Cerebellar cortex (tissue), 1 donor: Measurements from ENCODE around the gene TIMM8A.
"Not testable (repeated sequence)": the region's sequence is repeated elsewhere in the genome, so short reads cannot be mapped to it uniquely, and the experiment has no call there.

Experiments
- DNase-seq: peaks from one replicate; pipeline ENCODE4 v3.0.0-alpha.2; 2015; ENCODE audit warnings: low spot score

Gene TIMM8A

DNA sequence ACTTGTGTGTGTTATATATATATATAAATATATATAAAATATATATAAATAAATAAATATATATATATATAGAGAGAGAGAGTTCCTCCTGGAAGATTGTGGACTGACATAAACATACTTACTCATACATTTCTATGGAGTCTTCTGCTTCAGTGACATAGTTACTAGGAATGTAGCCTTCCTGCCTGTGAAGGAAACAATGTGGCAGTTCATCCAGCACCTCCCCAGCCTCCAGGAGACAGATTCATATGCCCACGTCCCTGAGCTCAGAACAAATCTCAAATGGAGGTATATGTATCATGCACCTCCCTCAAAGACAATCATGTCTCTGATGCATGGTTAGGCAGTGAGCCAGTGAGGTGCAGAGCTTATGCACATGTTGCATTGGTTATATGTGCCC lies 11.4 kb upstream of the TIMM8A start:
- DNase-seq = no peak

DNA sequence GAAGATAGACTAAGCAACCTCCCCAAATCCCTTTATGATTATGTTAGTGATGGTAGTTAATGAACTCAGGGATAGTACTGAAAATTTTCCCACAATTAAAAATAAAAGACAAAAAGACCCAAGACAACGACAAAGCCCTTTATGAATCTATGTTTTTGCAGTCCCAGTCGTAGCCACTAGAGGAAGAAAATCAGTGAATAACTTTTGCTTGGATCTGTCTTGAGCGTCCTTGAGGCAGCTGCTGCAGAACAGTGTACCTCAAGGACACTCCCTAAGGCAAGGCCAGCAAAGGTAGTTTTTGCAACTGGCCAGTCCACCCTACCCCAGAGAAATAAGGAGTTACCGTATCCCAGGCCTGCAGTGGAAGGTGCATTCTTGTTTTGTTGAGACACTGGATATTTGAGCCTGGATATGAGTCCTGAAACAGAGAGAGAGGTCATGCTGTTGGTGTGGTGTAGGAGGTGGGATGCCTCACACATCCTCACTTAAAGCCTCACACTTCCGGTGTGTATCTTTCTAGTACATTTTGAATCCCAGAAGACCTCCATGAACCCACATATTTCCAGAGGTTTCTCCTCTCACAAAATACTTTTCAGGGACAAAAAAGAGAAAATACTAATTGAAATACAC lies 8.7 kb upstream of the TIMM8A start:
- DNase-seq = no peak

GRCh38 chrX:101349193-101349562 lies 636 bp upstream of the TIMM8A start:
- DNase-seq = no peak

DNA sequence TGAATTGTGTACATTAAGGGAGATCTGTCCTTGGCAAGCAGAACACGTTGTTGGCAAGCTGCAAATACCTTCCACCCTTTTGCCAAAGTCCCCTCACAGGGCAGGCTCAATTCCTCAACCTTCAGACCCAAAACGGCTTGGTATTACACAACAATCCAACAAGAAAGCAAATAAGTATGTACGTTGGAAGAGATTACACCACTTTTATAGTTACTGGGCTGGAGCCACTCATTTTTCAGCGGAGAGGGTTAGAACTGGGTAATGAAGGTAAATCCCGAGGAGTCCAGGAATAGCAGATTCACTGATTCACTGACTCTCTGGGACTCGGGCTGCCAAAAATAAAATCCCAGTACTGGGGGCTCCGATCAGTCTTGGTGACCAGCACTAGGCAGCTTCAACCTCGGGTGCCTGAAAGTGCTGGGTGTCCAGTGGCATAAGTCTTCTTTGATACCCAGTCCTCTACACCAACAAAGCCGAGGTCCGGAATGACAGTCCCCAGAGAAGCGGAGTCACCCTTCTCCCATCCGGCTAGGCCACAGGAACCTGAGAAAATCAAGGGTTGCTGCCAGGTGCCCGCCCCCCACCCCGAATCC lies 587 bp downstream of the TIMM8A start:
- no peak for DNase-seq

DNA sequence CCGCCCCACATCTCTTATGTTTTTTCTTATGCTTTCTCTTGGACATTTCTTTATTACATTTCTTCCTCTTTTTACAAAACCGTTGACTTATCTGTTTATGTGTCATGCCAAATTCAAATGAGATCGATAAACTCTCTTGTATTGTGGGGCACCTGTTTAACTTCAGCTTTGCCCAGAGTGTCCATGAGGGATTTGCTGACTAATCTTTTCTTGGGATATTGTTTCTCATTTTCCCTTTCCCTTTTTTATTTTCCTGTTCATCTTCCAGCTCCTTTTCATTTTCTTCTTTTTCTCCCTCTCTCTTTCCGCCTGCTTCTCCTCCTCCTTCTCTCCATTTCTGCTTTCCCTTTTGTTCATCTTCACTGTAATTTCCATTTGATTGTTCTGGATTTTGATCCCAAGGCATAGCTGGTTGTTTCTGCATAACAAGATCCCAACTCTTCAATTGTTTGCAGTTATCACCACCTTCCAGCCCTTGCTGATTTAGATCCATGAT lies 10.7 kb downstream of the TIMM8A start:
- no peak for DNase-seq

- not testable (repeated sequence) for DNase-seq
Observed at GRCh38 chrX:101334310-101334709, 14.2 kb downstream of the TIMM8A start.

GRCh38 chrX:101326600-101326999 lies 21.9 kb downstream of the TIMM8A start:
- DNase-seq = not testable (repeated sequence)

DNA sequence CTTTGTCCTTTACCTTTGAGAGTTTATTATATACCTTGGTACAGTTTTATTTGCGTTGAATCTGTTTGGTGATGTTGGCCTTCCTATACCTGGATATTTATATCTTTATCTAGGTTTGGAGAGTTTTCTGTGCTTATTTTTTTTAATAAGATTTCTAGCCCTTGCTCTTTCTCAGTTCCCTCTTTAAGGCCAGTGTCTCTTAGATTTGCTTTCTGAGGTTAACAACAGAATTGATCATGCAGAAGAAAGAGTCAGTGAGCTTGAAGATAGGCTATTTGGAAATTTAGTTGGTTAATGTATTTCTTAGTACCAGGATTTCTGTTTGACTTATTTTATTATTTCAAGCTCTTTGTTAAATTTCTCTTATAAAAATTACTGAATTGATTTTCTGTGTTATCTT lies 44.8 kb downstream of the TIMM8A start:
- DNase-seq = no peak
